Measurements from ENCODE around the gene ACER3. TPM values are rescaled to one million over a fixed set of nuclear protein-coding genes. Genes with fewer than 3 reads are reported as not detected.
A peak's percentile ranks its signal among the peaks of the same experiment; 100 is the strongest.
"Not testable (repeated sequence)": the region's sequence is repeated elsewhere in the genome, so short reads cannot be mapped to it uniquely, and the experiment has no call there.

Gene ACER3
- total RNA-seq, 2 donors from 2014 or later = 12.5 to 18.1 TPM

- ATAC-seq; intact Hi-C loops (cut with DNase I); DNase-seq: not testable (repeated sequence)
Measured at GRCh38 chr11:76963417-76964168, 102.9 kb downstream of the ACER3 start.

GRCh38 chr11:76972051-76972450 is 111.3 kb downstream of the ACER3 start:
- ATAC-seq = no peak
- no peak for DNase-seq
- intact Hi-C loops (cut with DNase I) = no loop called here

DNA sequence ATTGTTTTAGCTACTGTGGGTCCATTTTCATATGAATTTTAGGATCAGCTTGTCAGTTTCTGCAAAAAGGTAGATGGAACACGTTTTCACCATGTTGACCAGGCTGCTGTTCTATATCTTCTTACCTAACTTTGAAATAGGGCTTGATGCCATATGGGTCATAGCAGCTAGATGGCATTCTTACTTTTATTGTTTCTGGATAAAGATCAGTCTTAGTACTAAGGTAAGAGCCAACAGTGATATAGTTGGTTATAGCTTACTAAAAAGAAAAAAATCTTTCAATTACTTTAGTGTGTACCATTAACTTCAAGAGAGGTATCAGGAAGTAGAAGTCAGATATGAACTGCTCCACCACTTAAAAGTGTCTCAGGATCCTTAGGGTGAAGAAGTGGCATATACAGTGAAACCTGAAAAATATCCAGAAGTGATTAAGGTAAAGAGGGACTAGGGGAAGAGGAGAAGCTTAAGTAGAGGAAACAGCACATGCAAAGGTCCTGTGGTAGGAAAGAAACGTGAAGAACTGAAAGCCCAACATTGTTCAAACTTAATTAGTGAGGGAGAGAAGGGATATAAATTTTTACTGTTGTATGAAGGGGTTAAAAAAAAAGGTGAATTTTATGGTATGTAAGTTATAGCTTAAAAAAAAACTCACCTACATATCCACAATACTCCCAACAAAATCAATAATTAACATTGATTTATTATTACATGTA is 113.6 kb downstream of the ACER3 start:
- intact Hi-C loops (cut with DNase I) = no loop called here
- ATAC-seq (no peak), DNase-seq (no peak)

- ATAC-seq (no peak), DNase-seq (no peak)
- intact Hi-C loops (cut with DNase I) = no loop called here
Measured at GRCh38 chr11:76975513-76975912, 114.8 kb downstream of the ACER3 start.

- ATAC-seq = no peak
- intact Hi-C loops (cut with DNase I) = no loop called here
- DNase-seq = no peak
Measured at GRCh38 chr11:76977791-76978190, 117.1 kb downstream of the ACER3 start.

DNA sequence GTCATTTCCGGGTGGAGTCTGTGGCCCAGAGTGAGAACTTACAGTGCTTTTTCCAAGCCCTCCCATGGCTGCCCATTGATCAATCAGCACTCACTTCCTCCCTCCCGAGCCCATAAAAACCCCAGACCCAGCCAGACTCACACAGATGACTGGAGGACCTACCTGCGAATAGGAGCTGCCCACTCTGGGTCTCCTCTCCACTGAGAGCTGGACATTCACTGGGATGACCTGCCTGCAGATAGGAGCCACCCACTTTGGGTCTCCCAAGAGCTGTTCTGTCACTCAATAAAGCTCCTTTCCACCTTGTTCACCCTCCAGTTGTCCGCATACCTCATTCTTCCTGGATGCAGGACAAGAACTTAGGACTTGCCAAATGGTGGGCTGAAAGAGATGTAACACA is 117.5 kb downstream of the ACER3 start:
- DNase-seq (no peak), ATAC-seq (no peak)
- intact Hi-C loops (cut with DNase I) = no loop called here

DNA sequence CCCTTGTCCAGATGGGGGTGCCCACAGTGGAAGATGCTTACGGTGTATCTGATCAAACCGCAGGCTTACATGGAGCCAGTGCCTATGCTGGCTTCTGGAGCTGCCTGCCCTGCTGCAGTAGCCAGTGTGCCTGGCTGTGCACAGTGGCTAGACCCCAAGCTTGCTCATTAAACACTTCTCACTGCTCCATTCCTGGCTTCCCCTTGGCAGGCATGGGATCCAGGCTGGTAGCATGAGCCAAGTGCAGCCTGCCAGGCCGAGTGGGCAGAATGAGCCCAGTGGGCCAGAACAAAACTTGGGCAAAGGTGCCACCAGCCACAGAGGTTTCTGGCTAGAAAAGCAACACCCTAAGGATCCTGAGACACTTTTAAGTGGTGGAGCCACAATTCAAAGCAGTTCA is 118.1 kb downstream of the ACER3 start:
- DNase-seq = no peak
- ATAC-seq = peak in 1 of 2 donors; percentile 68

DNA sequence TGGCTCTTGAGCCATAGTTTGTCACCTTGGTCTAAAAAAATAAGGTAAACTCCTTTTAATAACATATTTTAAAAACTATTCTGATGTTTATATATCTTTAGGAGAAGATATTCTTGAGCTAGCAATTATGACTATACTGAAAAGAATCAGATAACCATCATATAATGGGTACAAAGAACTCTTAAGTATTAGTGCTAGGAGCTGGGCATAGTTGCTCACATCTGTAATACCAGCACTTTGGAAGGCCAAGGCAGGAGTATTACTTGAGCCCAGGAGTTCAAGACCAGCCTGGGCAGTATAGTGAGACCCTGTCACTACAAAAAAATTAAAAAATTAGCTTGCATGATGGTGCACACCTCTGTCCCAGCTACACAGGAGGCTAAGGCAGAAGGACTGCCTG is 119.5 kb downstream of the ACER3 start:
- intact Hi-C loops (cut with DNase I) = no loop called here
- ATAC-seq (no peak), DNase-seq (no peak)

More for the DNA sequence above, 118.1 kb downstream of the ACER3 start:
- intact Hi-C loops (cut with DNase I) = no loop called here

DNA sequence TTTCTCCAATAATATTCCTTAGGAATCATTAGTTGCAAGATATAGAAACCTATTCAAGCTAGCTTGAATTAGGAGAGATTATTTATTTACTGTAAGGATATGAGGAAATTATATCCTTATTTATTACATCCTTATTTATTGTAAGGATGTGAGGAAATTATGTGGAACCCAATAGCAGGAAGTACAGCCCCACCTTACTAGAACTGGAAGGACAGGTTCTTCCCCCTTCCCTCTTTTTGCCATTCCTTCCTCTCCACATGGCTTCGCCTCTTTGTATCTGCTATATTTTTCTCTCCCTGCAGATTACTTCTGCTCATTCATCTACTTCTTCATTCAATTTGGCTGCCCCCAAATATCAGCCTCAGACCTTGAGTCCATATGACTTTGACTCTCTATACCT is 124.0 kb downstream of the ACER3 start:
- intact Hi-C loops (cut with DNase I) = no loop called here
- no peak for DNase-seq
- no peak for ATAC-seq

- no peak for ATAC-seq
- no peak for DNase-seq
- intact Hi-C loops (cut with DNase I) = no loop called here
Measured at GRCh38 chr11:76987203-76987602, 126.5 kb downstream of the ACER3 start.

- DNase-seq = no peak
- no peak for ATAC-seq
- intact Hi-C loops (cut with DNase I) = no loop called here
Measured at GRCh38 chr11:76990628-76991027, 129.9 kb downstream of the ACER3 start.

DNA sequence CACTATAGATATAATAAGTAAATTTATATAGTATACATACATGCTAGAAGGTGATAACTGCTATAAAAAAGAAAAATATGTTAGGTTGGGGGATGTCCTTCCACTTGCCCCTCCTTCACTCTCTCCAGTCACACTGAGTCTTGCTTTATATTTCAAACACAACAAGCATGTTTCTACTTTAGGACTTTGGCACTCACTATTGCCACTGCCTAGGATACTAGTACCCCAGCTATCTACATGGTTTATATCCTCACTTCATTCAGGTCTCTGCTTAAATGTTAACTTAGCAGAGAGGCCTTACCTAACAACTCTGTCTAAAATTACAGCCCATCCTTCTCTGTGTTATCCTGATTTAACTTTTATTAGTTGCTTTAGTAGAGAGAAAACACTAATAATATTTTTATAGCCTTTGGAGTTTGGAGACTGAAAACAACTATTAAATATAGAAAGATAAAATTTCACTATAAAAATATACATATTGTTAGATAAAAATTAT is 134.4 kb downstream of the ACER3 start:
- DNase-seq (no peak), ATAC-seq (no peak)
- intact Hi-C loops (cut with DNase I) = no loop called here

DNA sequence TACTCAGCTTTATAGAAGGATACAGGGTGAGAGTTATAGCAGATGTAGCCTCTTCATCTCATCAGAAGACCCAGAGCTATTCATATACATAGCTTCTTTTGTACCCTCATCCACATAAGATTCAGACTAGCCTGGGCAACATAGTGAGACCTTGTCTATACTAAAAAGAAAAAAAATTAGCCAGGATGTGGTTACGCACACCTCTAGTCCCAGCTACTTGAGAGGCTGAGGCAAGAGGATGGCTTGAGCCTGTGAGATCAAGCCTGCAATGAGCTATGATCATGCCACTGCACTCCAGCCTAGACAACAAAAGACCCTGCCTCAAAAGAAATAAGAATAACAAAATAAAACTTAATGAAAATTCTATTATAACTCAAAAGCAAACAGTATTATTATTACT is 136.8 kb downstream of the ACER3 start:
- ATAC-seq (no peak), DNase-seq (no peak)
- intact Hi-C loops (cut with DNase I) = no loop called here

DNA sequence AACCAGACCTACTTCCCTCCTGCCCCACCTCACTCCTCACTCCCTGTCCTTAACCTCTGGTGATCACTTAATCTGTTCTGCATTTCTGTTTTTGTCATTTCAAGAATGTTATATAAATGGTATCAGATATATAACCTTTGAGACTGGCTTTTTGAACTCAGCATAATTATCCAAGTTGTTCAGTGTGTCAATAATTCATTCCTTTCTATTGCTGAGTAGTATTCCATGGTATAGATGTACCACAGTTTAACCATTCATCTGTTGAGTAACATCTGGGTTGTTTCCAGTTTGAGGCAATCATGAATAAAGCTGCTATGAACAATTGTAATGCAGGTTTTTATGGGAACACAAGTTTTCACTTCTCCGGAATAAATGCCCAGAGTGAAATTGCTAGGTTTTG is 138.9 kb downstream of the ACER3 start:
- DNase-seq (no peak), ATAC-seq (no peak)
- intact Hi-C loops (cut with DNase I) = no loop called here

DNA sequence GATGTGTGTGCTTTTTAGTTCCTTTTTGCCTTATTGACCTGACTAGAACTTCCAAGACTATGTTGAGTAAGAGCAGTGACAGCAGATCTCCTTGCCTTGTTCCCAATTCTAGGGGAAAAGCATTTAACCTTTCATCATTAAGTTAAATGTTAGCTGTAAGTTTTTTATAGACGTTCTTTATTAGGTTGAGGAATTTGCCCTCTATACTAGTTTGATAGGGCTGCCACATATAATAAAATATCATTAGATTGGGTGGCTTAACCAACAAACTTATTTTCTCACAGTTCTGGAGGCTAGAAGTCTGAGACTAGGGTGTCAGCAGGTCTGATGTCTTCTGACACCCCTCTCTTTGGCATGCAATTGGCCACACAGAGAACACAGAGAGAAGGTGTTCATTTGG is 140.9 kb downstream of the ACER3 start:
- ATAC-seq (no peak), DNase-seq (no peak)
- intact Hi-C loops (cut with DNase I) = no loop called here

DNA sequence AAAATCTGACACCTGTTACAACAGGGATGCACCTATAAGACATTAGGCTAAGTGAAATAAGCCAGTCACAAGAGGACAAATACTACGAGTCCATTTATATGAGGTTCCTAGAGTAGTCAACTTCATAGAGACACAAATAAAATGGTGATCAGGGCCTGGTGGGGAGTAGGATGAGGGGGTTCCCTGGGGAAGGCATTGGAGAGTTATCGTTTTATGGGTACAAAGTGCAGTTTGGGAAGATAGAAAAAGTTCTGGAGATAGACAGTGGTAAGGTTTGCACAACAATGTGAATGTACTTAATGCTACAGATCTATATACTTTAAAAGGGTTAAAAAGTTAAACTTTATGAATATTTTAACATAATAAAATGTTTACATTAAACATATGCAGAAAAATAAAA is 142.1 kb downstream of the ACER3 start:
- no peak for ATAC-seq
- intact Hi-C loops (cut with DNase I) = no loop called here
- DNase-seq = no peak

- no peak for DNase-seq
- ATAC-seq = no peak
- intact Hi-C loops (cut with DNase I) = no loop called here
Measured at GRCh38 chr11:77003963-77004362, 143.2 kb downstream of the ACER3 start.

DNA sequence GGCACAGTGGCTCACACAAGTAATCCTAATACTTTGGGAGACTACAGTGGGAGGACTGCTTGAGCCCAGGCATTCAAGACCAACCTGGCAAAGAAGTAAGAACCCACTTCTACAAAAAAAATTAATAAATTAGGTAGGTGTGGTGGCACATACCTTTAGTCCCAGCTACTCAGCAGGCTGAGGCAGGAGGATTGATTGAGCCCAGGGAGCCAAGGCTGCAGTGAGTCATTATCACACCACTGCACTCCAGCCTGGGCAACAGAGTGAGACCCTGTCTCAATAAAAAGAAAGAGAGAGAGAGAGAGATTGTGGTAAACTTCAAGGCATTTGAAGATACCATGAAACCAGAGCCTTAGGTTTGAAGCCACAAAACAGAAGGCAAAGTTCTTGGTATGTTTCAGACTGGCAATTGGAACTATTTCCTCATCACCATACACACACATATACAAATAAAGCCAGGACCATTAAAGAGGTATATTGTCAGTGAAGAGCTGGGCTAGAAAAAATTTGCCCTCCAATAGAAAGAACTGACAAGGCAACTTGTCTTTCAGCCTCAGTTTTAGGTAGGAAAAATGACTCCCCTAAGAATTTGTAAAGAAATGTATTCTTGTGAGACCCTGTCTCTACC is 148.9 kb downstream of the ACER3 start:
- DNase-seq (no peak), ATAC-seq (no peak)
- intact Hi-C loops (cut with DNase I) = no loop called here

- ATAC-seq (no peak), DNase-seq (no peak)
- intact Hi-C loops (cut with DNase I) = no loop called here
Measured at GRCh38 chr11:77014669-77015068, 154.0 kb downstream of the ACER3 start.

DNA sequence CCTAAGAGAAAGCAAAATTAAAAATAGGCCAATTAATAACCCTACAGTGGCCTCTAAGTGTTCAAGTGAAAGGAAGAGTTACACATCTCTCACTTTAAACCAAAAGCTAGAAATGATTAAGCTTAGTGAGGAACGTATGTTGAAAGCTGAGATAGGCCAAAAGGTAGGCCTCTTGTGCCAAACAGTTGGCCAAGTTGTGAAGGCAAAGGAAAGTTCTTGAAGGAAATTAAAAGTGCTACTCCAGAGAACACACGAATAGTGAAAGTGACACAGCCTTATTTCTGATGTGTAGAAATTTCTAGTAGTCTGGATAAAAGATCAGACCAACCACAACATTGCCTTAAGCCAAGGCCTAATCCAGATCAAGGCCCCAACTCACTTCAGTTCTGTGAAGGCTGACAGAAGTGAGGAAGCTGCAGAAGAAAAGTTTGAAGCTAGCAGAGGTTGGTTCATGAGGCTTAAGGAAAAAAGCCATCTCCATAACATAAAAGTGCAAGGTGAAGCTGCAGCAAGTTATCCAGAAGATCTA is 157.7 kb downstream of the ACER3 start:
- ATAC-seq; intact Hi-C loops (cut with DNase I); DNase-seq: not testable (repeated sequence)
